Epidermal melanocyte (primary cell): ENCODE results near the gene LRIT3.

Experiments
- DNase-seq: peaks from one replicate; pipeline ENCODE4 v3.0.0; 2011; ENCODE audit warnings: low spot score; ENCODE audit not compliant: insufficient read length

LRIT3 gene

GRCh38 chr4:109908731-109909130, 60.8 kb downstream of the LRIT3 start:
- DNase-seq: no peak

- DNase-seq: no peak
Measured at GRCh38 chr4:109910256-109910655, 62.3 kb downstream of the LRIT3 start.

- DNase-seq: no peak
Measured at GRCh38 chr4:109912706-109913595, 65.0 kb downstream of the LRIT3 start, which contains the start of gene EGF. EGF (plus strand) TSS chr4:109912883; CDS start chr4:109913336, 453 bp downstream.

- no peak for DNase-seq
Measured at GRCh38 chr4:109913596-109914241, 65.8 kb downstream of the LRIT3 start.

- DNase-seq: no peak
Measured at GRCh38 chr4:109914322-109914721, 66.4 kb downstream of the LRIT3 start.

- DNase-seq: no peak
Measured at GRCh38 chr4:109915385-109916026, 67.6 kb downstream of the LRIT3 start.

GRCh38 chr4:109916027-109916409, 68.1 kb downstream of the LRIT3 start:
- no peak for DNase-seq

- DNase-seq: no peak
Measured at GRCh38 chr4:109921384-109921808, 73.5 kb downstream of the LRIT3 start.
